ENCODE measurements around the gene NR5A1.

Gene NR5A1

GRCh38 chr9:124439686-124440243, 67.4 kb downstream of the NR5A1 start:
- H3K27me3 ChIP-seq (ENCODE audit: control insufficient read depth, low read length): no peaks in the 10 kb centered on the region
- H3K4me3 ChIP-seq (ENCODE audit: low read length): no peak overlapping the region
- no peak overlapping the region for H3K27ac ChIP-seq (ENCODE audit: low read depth, low read length)
- H3K36me3 ChIP-seq (ENCODE audit: control insufficient read depth, low read length): no peaks in the 10 kb centered on the region
- peaks cover 6% of the 10 kb centered on the region for H3K4me1 ChIP-seq (ENCODE audit: control insufficient read depth, low read length)
- H3K9me2 ChIP-seq (replicated peaks; ENCODE audit: control insufficient read depth, low read length): no peaks in the 10 kb centered on the region
- no peaks in the 10 kb centered on the region for H3K9me3 ChIP-seq (ENCODE audit: control insufficient read depth, insufficient read depth, low read length)
- no peak overlapping the region for H3K4me2 ChIP-seq (ENCODE audit: low read length)
- no peaks in the 10 kb centered on the region for H3F3A ChIP-seq (ENCODE audit: control insufficient read depth, insufficient read depth)
- H4K20me1 ChIP-seq (ENCODE audit: control insufficient read depth, insufficient read depth, low read depth, low read length): no peaks in the 10 kb centered on the region
- no peak for TF ChIP-seq CTCF (IDR thresholded peaks at IDR 0.05; ENCODE audit: low read depth, low read length, poor library complexity, severe bottlenecking)
- no peak for TF ChIP-seq EZH2phosphoT487 (IDR thresholded peaks at IDR 0.05; ENCODE audit: borderline replicate concordance, low read length)
- H3K79me2 ChIP-seq (ENCODE audit: control insufficient read depth, low read length): no peaks in the 10 kb centered on the region

- H3K9me2 ChIP-seq (replicated peaks; ENCODE audit: control insufficient read depth, low read length): no peaks in the 10 kb centered on the region
- H3F3A ChIP-seq (ENCODE audit: control insufficient read depth, insufficient read depth): no peaks in the 10 kb centered on the region
- H3K27me3 ChIP-seq (ENCODE audit: control insufficient read depth, low read length): no peaks in the 10 kb centered on the region
- peaks cover 6% of the 10 kb centered on the region for H3K4me1 ChIP-seq (ENCODE audit: control insufficient read depth, low read length)
- no peaks in the 10 kb centered on the region for H3K36me3 ChIP-seq (ENCODE audit: control insufficient read depth, low read length)
- no peak overlapping the region for H3K27ac ChIP-seq (ENCODE audit: low read depth, low read length)
- no peaks in the 10 kb centered on the region for H3K9me3 ChIP-seq (ENCODE audit: control insufficient read depth, insufficient read depth, low read length)
- H3K79me2 ChIP-seq (ENCODE audit: control insufficient read depth, low read length): no peaks in the 10 kb centered on the region
- H3K4me3 ChIP-seq (ENCODE audit: low read length): no peak overlapping the region
- no peak for TF ChIP-seq EZH2phosphoT487 (IDR thresholded peaks at IDR 0.05; ENCODE audit: borderline replicate concordance, low read length)
- no peak for TF ChIP-seq CTCF (IDR thresholded peaks at IDR 0.05; ENCODE audit: low read depth, low read length, poor library complexity, severe bottlenecking)
- no peaks in the 10 kb centered on the region for H4K20me1 ChIP-seq (ENCODE audit: control insufficient read depth, insufficient read depth, low read depth, low read length)
- no peak overlapping the region for H3K4me2 ChIP-seq (ENCODE audit: low read length)
Measured at GRCh38 chr9:124439086-124439485, 68.1 kb downstream of the NR5A1 start.

GRCh38 chr9:124438091-124438490, 69.1 kb downstream of the NR5A1 start:
- Histone ChIP-seq H3K4me3 (ENCODE audit: low read length) (no peak overlapping the region), H4K20me1 (ENCODE audit: control insufficient read depth, insufficient read depth, low read depth, low read length) (no peaks in the 10 kb centered on the region), H3K79me2 (ENCODE audit: control insufficient read depth, low read length) (no peaks in the 10 kb centered on the region), H3K27ac (ENCODE audit: low read depth, low read length) (no peak overlapping the region), H3K9me2 (replicated peaks; ENCODE audit: control insufficient read depth, low read length) (no peaks in the 10 kb centered on the region), H3K9me3 (ENCODE audit: control insufficient read depth, insufficient read depth, low read length) (no peaks in the 10 kb centered on the region), H3K4me1 (ENCODE audit: control insufficient read depth, low read length) (peaks cover 6% of the 10 kb centered on the region), H3K4me2 (ENCODE audit: low read length) (no peak overlapping the region), H3F3A (ENCODE audit: control insufficient read depth, insufficient read depth) (no peaks in the 10 kb centered on the region), H3K36me3 (ENCODE audit: control insufficient read depth, low read length) (no peaks in the 10 kb centered on the region), H3K27me3 (ENCODE audit: control insufficient read depth, low read length) (no peaks in the 10 kb centered on the region)
- no peak for TF ChIP-seq EZH2phosphoT487 (IDR thresholded peaks at IDR 0.05; ENCODE audit: borderline replicate concordance, low read length)
- TF ChIP-seq CTCF (IDR thresholded peaks at IDR 0.05; ENCODE audit: low read depth, low read length, poor library complexity, severe bottlenecking): no peak

Measured in DOHH2 (cell line).